Measurements from ENCODE around the gene NR4A3.

DNA sequence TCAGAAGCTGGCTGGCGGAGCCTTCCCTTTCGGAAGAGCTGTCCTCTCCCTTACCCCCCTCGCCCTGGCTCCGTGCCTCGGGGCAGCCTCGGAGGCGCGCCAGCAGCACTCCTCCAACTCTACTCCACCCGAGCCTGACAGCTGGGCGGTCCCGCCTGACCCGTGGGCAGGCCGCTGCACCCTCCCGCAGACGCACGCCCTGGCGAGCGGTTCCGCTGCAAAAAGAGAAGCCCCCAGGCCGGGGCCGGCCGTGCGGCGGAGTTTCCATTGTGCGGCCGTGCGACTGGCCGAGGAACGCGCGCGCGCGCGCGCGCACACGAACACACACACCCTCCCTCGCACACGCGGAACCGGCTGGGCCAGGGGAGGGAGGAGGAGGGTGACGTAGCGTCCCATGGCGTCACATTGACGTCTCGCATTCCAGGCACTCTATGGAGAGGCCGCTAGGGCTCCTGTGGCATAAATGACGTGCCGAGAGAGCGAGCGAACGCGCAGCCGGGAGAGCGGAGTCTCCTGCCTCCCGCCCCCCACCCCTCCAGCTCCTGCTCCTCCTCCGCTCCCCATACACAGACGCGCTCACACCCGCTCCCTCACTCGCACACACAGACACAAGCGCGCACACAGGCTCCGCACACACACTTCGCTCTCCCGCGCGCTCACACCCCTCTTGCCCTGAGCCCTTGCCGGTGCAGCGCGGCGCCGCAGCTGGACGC, at the start of gene NR4A3:
- TF ChIP-seq EWSR1 (IDR thresholded peaks at IDR 0.05; ENCODE audit: borderline replicate concordance, low read depth, partially characterized antibody) (no peak), ETV5 (CRISPR knock-in tag; IDR thresholded peaks at IDR 0.05; ENCODE audit: low read depth) (no peak), HCFC1 (IDR thresholded peaks at IDR 0.05; ENCODE audit: low read depth, low read length) (no peak), SIN3A (IDR thresholded peaks at IDR 0.05; ENCODE audit: borderline replicate concordance in 2 of 2, control insufficient read depth in 1 of 2, low read depth in 2 of 2, low read length in 2 of 2) (peak in 1 of 2 experiments; percentile 67; a peak in 1 of 4 replicates)
- TF ChIP-seq, protein P1, sequence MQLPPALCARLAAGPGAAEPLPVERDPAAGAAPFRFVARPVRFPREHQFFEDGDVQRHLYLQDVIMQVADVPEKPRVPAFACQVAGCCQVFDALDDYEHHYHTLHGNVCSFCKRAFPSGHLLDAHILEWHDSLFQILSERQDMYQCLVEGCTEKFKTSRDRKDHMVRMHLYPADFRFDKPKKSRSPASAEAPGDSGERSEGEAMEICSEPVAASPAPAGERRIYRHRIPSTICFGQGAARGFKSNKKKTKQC (CRISPR knock-in tag; IDR thresholded peaks at IDR 0.05): no peak
- TF ChIP-seq, protein P2, sequence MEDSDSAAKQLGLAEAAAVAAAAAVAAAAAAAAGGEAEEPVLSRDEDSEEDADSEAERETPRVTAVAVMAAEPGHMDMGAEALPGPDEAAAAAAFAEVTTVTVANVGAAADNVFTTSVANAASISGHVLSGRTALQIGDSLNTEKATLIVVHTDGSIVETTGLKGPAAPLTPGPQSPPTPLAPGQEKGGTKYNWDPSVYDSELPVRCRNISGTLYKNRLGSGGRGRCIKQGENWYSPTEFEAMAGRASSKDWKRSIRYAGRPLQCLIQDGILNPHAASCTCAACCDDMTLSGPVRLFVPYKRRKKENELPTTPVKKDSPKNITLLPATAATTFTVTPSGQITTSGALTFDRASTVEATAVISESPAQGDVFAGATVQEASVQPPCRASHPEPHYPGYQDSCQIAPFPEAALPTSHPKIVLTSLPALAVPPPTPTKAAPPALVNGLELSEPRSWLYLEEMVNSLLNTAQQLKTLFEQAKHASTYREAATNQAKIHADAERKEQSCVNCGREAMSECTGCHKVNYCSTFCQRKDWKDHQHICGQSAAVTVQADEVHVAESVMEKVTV (CRISPR knock-in tag; IDR thresholded peaks at IDR 0.05): no peak
- TF ChIP-seq, protein P3, sequence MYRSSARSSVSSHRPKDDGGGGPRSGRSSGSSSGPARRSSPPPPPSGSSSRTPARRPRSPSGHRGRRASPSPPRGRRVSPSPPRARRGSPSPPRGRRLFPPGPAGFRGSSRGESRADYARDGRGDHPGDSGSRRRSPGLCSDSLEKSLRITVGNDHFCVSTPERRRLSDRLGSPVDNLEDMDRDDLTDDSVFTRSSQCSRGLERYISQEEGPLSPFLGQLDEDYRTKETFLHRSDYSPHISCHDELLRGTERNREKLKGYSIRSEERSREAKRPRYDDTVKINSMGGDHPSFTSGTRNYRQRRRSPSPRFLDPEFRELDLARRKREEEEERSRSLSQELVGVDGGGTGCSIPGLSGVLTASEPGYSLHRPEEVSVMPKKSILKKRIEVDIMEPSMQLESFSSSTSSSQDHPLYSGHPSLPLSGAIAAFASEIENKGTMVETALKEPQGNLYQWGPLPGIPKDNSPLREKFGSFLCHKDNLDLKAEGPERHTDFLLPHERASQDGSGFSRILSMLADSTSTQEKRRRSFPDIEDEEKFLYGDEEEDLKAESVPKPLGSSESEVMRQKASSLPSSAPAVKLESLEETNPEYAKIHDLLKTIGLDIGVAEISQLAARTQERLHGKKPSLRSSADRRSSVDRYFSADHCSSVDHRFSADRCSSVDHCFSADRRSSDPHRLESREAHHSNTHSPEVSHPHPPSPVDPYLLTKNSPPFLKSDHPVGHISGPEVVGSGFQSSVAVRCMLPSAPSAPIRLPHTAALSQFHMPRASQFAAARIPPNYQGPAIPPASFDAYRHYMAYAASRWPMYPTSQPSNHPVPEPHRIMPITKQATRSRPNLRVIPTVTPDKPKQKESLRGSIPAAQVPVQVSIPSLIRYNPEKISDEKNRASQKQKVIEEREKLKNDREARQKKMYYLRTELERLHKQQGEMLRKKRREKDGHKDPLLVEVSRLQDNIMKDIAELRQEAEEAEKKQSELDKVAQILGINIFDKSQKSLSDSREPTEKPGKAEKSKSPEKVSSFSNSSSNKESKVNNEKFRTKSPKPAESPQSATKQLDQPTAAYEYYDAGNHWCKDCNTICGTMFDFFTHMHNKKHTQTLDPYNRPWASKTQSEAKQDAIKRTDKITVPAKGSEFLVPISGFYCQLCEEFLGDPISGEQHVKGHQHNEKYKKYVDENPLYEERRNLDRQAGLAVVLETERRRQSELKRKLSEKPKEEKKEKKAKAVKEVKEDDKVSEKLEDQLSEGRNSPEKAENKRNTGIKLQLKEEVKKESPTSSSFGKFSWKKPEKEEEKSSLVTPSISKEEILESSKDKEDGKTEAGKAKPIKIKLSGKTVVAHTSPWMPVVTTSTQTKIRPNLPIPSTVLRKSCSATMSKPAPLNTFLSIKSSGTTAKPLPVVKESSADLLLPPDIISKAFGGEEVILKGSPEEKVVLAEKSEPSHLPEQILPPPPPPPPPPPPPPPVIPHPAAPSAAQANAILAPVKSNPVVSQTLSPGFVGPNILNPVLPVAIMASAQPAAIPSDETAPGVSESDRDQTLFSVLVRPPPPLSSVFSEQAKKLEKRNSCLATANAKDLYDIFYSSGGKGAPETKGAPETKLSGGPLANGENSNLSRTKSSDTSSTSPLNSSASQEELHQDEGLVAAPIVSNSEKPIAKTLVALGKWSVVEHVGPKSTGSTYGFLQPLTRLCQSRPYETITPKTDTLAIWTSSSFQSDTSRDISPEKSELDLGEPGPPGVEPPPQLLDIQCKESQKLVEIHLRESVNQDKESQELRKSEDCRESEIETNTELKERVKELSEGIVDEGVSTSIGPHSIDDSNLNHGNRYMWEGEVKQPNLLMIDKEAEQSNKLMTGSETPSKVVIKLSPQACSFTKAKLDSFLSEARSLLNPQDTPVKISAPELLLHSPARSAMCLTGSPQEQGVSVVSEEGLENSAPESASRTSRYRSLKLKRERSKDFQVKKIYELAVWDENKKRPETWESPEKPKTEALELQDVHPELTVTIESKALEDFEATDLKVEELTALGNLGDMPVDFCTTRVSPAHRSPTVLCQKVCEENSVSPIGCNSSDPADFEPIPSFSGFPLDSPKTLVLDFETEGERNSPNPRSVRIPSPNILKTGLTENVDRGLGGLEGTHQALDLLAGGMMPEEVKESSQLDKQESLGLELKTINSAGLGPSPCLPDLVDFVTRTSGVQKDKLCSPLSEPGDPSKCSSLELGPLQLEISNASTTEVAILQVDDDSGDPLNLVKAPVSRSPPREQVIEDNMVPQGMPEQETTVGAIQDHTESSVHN (IDR thresholded peaks at IDR 0.05; ENCODE audit: borderline replicate concordance in 1 of 2, low read depth in 1 of 2): peak in 1 of 2 experiments; percentile 71; a peak in 2 of 4 replicates
